Measurements from ENCODE around the gene MRPL36. TPM values are rescaled to one million over a fixed set of nuclear protein-coding genes. Genes with fewer than 3 reads are reported as not detected.

The MRPL36 gene
- total RNA-seq, 2 donors from 2014 or later: 26.6 to 33.7 TPM

DNA sequence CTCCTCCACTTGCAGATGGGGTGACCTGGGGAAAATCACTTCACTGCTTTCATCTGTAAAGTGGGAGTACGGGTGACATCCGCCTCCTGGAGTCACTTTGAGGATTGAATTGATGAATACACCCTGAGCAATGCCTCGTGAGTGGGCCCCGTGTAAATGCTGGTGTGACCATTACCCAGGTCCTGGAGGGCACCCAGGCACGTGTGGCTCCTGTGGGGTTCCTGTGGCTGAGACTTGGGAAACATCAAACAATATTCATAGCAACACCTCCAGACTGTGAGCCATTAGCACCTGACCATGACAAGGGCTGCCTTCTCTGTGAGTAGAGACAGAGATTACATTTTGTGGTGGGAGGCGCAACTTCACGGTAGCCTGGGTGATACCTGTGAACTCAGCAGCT is 11.4 kb downstream of the MRPL36 start:
- ATAC-seq (no peak), DNase-seq (no peak)
- intact Hi-C loops (cut with DNase I, micrococcal nuclease): no loop called here

DNA sequence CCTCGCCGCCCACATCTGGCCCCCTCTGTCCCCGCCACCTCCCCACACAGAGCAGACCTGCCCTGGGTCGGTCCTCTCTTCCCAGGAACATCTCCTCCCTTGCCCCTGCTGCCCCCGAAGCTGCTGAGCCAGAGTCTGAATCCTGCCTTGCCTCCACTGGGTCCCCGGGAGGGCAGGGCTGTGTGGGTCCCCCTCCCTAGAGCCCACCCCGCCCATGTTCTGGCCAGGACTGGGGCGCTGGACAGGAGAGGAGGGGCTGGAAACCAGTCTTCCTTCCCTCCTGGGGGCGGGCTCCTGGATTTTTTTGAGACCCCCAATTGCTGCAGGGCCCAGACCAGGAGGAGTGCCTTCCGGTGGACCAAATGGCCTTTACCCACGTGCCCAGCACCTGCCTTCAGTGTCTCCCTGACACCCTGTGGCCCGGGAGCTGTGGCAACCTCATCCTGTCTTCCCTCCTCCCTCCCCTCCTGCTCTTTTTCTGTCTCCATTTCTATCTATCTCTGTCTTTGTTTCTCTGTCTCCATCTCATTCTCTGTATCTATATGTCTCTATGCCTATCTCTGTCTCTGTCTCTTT is 12.1 kb downstream of the MRPL36 start:
- peak in 1 of 2 donors; percentile 3 for DNase-seq
- intact Hi-C loops (cut with DNase I, micrococcal nuclease): no loop called here
- ATAC-seq: no peak

DNA sequence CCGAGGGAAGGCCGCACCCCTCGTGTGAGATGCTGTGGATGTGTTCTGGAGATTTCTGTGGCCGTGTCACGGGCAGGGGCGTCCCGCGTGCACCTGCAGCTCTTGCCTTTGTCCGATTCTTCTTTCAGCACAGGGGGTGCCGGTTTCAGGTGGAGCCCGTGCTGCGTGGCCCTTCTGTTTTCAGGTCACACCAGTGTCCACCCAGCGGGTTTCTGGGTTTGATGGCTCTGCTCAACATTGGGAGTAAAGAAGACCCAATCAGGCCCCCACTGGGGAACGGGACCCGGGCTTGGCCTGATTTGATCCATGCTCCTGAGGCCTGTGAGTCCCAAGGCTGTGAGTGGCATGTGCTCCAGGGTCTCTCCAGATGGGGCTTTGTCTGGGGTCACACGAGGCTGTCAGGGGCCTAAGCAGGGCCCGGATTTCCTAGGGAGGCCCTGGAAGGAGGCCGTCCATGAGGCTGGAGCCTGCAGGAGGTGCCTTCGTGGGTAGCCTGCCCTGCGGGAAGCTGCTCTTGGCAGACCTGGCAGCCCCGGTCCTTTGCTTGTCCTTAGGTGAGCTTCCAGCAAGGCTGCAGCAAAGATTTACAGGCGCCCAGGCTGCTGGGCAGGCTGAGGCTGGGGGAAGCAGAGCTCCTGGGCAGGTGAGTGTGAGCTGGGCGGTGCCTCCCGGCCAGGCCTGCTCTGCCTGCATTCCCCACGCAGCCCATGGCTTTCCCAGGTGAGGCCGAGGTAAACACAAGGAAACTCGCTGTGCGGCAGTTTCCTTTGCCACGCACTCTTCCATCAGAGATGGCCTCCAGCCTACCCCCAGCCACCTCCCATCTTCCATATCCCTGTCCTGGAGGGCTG is 12.8 kb downstream of the MRPL36 start:
- ATAC-seq: no peak
- peak in 1 of 2 donors; percentile 19 for DNase-seq
- intact Hi-C loops (cut with DNase I, micrococcal nuclease): no loop called here

DNA sequence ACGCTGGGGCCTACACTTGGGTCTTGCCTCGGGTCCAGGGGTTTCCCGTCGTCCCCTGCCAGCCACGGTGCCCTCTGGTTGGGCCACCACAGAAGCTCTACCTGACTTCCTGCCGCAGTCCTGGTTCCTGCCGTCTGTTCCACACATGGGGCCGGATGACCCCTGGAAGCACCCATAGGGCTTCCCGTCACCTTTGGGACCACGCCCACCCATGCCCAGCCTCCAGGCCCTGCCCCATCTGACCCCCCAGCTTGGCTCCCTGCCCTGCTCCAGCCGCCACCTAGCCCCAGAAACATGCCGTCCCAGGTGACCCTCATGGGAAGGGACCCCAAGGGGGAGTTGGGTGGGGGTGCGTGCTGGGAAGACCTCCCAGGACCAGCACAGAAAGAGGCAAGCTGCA is 13.7 kb downstream of the MRPL36 start:
- DNase-seq: peak in 1 of 2 donors; percentile 15
- intact Hi-C loops (cut with DNase I, micrococcal nuclease): no loop called here

DNA sequence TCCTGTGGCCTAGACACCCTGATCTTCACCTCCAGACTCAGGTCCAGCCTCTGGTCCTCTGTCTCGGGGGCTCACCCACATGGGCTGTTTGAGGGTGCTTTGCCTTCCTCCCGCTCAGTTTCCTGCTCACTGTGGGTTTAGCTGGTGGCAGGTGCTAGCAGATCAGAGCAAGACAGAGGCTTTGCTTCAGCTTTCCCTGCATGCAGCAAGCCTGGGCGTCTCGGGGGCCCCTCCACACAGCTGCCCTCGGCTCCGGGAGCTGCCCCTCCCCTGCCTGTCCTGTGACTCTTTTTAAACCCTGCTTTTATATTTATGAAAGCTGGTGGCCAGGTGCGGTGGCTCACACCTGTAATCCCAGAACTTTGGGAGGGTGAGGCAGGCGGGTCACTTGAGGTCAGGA is 14.6 kb downstream of the MRPL36 start:
- ATAC-seq (no peak), DNase-seq (peak in 1 of 2 donors; percentile 8)
- intact Hi-C loops (cut with DNase I, micrococcal nuclease): no loop called here

More for the DNA sequence above, 13.7 kb downstream of the MRPL36 start:
- no peak for ATAC-seq

DNA sequence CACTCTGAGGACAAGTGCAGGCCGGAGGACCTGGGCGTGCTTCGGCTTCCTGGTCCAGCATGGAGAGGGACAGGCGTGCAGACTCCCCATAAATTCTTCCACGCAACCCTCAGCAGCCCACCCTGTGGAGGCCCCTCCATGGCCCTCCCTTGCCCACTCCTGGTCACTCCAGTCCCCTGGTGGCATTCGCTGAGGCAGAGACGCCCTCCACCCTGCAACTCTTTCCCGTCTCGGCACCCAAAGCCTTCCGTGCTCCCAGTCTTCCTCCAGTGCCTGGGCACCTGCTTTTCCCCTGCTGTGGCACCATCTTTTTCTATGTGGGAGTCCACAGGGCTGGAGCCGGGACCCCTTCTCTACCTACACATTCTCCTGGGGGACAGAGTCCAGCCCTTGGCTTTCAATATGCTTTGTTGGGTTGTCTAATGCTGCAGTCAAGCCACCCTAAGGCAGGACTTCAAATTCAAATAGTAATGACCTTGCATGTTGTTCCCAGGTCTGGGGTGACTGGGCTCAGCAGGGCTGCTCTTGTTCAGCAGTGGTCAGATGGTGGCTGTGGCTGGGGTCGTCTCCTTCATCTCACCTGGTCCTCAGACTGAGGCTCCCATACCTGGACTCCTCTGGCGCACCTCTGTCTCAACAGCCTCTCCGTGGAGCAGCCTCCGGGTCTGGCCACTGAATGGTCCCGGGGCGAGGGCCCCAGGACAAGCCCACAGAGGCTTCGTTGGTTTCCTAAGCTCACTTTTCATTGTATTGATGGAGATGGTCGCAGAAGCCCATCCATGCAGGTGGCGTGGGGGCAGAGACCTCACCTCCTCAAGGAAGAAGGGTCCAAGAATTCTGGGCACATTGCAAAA is 15.2 kb downstream of the MRPL36 start:
- intact Hi-C loops (cut with DNase I, micrococcal nuclease): no loop called here
- peak in 1 of 2 donors; percentile 4 for DNase-seq
- ATAC-seq: no peak

DNA sequence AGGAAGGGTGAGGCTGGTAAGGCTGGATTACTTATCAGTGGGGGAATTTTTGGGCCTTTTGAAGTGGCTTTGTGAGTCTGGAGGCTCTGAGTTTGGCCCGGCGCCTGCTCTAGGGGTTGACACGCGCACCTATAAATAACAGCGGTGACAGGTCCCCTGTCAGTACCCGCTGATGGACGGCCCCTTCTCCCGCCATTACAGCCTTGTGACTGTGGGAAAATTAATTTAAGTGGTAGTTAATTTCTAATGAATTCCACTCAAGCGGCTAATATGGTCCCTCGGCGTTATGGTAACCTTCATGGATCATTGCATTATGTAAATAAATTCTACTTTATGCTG is 16.5 kb downstream of the MRPL36 start:
- DNase-seq (peak in 1 of 2 donors; percentile 4), ATAC-seq (no peak)
- intact Hi-C loops (cut with DNase I, micrococcal nuclease): no loop called here

DNA sequence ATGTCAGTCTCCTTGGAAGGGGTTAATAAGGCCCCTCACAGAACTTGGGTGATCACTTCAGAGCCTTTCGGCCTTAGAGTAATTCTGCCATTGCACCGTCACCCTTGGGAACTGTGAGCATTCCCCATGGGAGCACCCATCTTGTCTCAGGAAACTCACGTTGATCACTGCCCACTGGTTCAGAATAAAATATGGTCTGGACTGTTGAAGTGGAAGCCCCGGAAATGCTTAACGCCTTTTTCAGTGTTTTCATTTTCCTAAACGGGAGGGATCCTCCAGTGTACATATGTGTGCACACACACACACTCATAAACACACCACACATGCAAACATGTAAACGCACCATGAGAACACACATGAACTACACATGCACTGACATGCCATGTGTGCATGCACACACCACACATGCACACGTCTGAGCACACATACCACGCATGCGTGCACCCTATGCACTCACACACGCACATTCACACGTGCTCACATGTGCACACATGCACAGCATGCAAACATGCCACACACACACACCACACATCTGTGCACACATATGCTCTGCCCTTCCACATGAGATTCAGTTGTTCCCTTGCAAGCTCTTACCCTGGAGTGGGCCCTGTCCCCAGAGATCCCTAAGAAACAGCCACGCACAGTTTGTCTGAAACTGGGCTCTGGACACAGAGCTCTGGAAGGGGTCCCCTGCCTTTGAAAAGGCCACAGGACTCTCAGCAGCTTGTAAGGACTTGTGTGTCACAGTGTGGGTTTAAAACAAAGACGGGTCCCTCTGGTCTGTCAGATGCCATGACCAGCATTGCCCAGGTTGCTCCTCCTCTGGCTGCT is 17.0 kb downstream of the MRPL36 start:
- DNase-seq (peak in 1 of 2 donors; percentile 4), ATAC-seq (no peak)
- intact Hi-C loops (cut with DNase I, micrococcal nuclease): no loop called here

DNA sequence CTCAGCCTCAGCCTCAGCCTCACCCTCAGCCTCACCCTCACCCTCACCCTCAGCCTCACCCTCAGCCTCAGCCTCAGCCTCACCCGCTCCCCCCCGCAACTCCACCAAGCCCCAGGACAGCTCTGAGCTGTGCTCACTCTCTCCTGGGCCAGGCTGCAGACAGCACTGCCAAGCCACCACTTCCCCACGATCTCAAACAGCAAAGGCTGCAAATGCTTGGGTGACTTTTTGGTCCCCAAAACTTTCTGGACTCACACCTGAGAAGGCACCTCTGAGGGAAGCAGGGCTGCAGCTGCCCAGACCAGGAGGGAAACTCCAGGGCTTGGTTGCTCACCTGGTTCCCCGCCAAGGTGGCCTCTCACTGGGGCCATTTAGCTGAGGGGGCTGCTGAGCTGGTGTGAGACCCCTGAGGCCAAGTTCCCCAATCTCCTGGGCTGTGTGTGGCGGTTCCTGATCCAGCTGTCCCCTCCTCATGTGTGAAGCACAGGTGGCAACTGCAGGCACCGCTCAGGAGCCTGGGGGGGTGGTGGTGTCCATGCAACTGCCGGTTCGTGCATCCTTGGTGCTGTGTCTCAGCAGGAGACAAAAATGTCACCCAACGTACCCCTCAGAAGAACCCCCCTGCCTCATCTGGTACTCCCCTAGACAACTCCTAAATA is 17.8 kb downstream of the MRPL36 start:
- intact Hi-C loops (cut with DNase I, micrococcal nuclease): no loop called here
- DNase-seq: peak in 1 of 2 donors; percentile 15

DNA sequence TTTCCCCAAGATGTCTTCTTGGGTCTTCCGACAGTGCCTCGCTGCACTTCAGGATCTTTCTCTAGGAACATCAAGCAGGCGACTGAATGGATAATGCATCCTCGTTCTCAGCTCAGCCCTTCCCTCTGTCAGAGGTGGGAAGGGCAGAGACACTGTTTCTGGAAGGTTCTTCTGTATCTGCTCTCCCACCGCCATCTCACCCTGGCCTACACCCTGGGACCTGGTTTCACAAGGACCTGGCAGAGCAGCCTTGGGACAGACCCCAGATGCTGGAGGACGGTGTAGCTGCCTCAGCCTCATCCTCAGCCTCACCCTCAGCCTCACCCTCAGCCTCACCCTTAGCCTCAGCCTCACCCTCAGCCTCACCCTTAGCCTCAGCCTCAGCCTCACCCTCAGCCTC is 18.5 kb downstream of the MRPL36 start:
- DNase-seq (peak in 1 of 2 donors; percentile 4), ATAC-seq (no peak)
- intact Hi-C loops (cut with DNase I, micrococcal nuclease): no loop called here

More for the DNA sequence above, 17.8 kb downstream of the MRPL36 start:
- no peak for ATAC-seq

DNA sequence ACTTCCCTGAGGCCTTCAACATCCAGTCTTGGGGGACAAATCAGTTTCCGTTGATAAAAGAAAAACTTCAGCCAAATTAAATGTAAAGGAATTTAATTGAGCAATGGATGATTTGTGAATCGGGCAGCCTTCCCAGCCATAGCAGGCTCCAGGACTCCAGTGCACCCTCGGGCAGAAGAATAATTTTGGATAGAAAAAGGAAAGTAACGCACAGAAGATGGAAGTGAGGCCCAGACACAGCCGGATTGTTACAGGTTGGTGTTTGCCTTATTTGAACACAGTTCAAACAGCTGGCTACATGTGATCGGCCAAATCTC is 19.1 kb downstream of the MRPL36 start:
- DNase-seq (no peak), ATAC-seq (no peak)
- intact Hi-C loops (cut with DNase I, micrococcal nuclease): no loop called here

DNA sequence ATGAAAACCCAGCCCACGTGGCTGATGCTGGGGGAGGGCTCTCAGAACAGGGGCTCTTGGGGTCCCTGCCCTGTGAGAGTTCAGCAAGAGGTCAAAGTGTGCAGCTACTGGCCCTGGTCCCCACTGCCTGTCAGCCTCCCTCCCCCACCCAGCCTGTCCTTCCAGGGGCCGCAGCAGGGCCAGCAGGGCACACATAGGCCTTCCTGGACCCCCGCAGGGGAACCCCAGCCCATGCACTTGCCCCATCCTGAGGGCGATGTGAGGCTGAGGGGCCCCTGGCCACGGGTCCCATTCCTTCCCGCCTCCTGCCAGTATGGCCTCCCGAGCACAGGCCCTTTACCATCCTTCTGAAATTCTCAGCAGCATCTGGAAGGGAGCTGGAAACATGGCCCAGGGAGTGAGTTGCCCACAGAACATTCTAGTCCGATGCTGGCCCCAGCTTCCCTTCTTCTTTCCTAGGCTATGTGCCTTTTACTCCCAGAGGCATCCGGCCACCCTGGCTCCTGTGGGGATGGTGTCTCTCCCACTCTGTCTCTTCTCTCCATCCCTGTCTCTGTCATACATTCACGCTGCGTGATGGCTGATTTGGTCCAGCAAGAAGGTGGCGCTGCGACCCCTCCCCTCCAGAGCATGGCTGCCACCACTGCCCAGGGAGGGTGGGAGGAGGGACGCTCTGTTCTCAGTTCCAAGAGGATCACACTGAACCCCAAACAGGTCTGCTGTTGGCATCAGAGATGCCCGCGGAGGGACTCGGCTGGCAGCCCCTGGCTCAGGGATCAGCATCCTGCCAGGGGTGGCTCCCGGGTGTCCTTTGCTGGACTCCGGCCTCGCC is 19.6 kb downstream of the MRPL36 start:
- intact Hi-C loops (cut with DNase I, micrococcal nuclease): no loop called here
- peak in 1 of 2 donors; percentile 17 for DNase-seq
- no peak for ATAC-seq

DNA sequence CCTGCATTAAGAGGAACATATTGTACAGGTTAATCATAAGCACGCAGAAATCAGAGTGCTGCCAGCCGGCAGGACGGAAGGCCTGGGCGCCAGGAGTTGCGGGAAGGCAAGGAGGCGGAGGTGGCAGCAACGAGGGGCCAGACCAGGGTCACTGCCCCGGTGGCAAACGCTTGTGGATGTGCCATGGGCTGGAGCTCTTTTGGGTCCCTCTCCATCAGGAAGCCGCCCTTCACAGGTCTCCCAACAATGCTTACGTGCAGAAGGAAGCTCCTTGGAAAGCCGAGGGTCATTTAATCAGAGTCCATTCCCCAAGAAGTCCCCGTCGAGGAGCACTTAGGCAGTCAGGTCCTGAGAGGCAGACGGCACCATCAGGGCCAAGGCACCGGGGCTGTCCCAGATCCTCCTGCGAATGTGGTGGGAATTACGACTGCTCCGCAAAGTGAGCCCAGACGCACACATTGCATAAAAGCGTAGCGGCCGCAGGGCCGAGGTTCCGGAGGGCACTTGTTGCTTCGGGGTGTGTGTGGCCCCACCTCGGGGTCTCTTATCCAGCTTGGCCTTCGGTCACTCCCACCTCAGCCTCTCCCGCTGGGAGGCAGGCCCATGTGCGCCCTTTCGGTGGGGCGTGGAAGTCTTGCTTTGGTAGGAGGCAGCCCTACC is 20.5 kb downstream of the MRPL36 start:
- intact Hi-C loops (cut with DNase I, micrococcal nuclease): no loop called here
- ATAC-seq (no peak), DNase-seq (peak in 1 of 2 donors; percentile 14)

DNA sequence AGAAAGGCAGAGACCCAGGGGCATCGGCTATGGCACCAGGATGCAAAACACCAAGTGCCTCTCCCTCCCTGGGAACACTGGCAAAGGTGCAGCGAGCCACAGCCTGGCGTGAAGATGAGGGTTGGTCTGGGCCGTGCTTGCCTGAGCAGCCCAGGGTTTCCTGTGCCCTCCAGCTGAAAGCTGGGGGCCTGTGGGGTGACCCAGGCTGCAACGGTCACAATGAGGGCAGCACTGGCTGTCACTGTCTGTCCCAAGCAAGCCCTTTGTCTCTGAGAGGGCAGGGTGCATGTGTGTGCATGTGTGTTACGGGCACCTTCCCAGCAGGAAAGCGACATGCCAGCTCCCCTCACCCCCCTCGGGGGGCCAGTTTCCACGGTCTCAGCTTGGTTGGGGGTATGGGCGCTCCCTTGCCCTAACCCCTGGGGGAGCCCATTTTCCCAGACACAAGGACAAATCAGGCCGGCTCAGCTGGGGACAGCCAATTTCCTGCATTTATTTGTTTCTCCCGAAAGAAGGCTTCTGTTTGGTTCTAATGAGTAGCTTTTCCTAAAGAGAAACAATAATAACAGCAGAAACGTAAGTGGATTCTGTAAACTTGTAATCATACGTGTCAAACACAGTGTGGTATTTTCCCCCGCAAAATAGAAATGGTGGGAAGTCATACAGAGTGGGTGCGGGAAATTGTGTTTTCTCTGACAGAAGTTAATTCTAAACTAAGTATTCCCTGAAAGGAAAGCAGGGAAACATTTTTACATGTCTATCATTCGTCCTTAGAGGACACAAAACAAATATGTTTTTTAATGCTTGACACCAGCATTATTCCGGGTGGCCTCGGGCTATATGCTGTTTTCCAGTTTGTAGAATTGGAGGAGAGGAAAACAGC is 21.3 kb downstream of the MRPL36 start:
- no peak for ATAC-seq
- peak in 1 of 2 donors; percentile 10 for DNase-seq
- intact Hi-C loops (cut with DNase I, micrococcal nuclease): no loop called here

DNA sequence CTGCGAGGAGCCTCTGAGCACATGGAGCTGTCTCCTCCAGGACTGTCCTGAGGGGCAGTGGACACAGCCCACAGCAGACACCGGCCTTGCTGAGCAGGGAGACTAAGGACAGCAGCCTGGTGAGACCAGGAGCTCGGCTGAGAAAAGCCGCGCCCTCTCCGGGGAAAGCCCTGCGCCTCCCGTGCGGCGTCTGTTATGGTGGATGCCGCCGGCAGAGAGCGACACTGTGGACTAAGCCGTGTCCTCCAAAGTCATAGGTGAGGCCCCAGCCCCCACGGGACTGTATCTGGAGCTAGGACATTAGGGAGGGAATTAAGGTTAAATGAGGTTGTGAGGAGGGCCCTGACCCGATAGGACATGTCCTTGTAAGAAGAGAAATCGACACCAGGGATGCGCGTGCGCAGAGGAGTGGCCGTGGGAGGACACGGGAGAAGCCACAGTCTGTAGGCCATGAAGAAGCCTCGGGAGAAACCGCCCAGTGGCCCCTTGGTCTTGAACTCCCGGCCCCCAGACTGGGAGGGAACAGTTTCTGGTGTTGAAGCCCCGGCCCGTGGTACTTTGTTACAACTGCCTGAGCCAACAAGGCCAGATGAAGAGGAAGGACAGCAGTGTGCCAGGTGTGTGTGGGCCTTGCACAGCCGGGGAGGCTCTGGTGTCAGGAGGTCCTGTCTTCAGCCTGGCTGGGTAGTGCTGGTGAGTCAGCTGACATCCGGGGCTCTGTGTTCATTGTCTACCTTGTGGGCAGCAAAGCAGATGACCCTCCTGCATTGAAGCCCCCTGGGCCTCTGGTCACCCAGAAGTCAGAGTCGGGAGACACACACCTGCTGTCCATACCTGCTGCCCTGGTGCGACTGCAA is 22.1 kb downstream of the MRPL36 start:
- ATAC-seq (no peak), DNase-seq (no peak)
- intact Hi-C loops (cut with DNase I, micrococcal nuclease): no loop called here

Data from left colon (tissue), 2 donors.